ENCODE measurements around the gene PLAAT4. TPM values are rescaled to one million over a fixed set of nuclear protein-coding genes. Genes with fewer than 3 reads are reported as not detected.
A peak's percentile ranks its signal among the peaks of the same experiment; 100 is the strongest.

Gene PLAAT4, protein sequence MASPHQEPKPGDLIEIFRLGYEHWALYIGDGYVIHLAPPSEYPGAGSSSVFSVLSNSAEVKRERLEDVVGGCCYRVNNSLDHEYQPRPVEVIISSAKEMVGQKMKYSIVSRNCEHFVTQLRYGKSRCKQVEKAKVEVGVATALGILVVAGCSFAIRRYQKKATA
- 14.1 and 14.7 TPM in 2 replicates for total RNA-seq

DNA sequence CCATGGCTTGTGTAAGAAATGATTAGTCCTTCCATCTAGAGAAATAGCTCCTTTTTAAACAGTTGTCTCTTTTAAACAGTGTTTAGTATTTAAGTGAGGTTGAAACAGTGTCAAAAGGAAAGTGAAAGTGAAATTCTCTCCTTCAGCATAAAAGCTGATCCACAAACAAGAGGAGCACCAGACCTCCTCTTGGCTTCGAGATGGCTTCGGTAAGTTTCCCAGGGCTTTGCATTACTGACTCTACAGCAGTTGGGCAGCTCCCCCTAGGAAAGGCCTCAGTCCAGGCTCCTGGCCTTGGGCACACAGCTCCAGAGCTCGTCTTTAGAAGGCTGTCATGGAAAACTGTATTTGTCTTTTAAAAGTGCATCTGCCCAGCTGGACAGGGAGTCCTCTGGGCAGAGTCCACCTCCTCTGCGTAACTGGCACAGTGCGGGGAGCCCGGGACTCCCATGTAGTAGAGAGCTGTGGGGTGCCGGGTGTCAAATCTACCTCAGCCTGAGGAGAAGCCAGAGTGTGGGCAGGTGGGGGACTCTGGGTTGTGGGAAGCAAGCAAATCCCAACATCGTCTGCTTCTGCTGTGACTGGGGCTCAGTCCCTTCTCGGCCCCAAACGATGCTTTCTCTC lies at the start of gene PLAAT4:
TSS of gene PLAAT4 (plus strand) at position 140 of the 624 bp plus-strand sequence. CDS start at position 201, 61 bp downstream.
- DNase-seq (ENCODE audit: low read depth), result peak; percentile 31
- Histone ChIP-seq H3K4me3 (ENCODE audit: low read depth, low read length) (peak within 1 kb of the TSS; percentile 9), H3K27me3 (ENCODE audit: control insufficient read depth, insufficient read depth, low read length) (no peaks in the 10 kb centered on the region), H3K36me3 (ENCODE audit: control insufficient read depth, insufficient read depth, low read length) (peaks cover 2% of the 10 kb centered on the region)
- TF ChIP-seq, protein P1, sequence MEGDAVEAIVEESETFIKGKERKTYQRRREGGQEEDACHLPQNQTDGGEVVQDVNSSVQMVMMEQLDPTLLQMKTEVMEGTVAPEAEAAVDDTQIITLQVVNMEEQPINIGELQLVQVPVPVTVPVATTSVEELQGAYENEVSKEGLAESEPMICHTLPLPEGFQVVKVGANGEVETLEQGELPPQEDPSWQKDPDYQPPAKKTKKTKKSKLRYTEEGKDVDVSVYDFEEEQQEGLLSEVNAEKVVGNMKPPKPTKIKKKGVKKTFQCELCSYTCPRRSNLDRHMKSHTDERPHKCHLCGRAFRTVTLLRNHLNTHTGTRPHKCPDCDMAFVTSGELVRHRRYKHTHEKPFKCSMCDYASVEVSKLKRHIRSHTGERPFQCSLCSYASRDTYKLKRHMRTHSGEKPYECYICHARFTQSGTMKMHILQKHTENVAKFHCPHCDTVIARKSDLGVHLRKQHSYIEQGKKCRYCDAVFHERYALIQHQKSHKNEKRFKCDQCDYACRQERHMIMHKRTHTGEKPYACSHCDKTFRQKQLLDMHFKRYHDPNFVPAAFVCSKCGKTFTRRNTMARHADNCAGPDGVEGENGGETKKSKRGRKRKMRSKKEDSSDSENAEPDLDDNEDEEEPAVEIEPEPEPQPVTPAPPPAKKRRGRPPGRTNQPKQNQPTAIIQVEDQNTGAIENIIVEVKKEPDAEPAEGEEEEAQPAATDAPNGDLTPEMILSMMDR (IDR thresholded peaks at IDR 0.05; ENCODE audit: insufficient read depth, low read length, poor library complexity, severe bottlenecking), result no peak

DNA sequence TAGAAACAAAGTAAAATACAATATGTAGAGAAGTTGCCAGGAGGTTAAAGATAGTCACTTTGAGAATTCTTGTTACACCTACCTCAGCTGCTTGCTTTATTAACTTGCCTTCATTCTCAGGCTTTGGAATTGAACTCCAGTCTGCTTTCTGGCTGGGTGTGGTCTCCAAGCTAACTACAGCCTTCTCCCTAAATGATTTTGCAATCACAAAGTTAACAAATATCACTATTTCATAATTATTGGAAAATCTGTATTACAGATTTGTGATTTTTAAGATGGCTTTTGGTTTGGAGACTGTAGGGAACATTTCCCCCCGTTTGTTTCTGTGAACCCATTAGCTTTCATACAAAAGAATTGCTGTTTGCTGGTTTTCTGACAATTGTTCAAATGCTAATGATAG lies 47.8 kb upstream of the PLAAT4 start:
- DNase-seq (ENCODE audit: low read depth), result no peak
- H3K36me3 ChIP-seq (ENCODE audit: control insufficient read depth, insufficient read depth, low read length), result no peaks in the 10 kb centered on the region
- H3K27me3 ChIP-seq (ENCODE audit: control insufficient read depth, insufficient read depth, low read length), result no peaks in the 10 kb centered on the region
- TF ChIP-seq, protein P1 (IDR thresholded peaks at IDR 0.05; ENCODE audit: insufficient read depth, low read length, poor library complexity, severe bottlenecking), result no peak
- H3K4me3 ChIP-seq (ENCODE audit: low read depth, low read length), result no peak overlapping the region

DNA sequence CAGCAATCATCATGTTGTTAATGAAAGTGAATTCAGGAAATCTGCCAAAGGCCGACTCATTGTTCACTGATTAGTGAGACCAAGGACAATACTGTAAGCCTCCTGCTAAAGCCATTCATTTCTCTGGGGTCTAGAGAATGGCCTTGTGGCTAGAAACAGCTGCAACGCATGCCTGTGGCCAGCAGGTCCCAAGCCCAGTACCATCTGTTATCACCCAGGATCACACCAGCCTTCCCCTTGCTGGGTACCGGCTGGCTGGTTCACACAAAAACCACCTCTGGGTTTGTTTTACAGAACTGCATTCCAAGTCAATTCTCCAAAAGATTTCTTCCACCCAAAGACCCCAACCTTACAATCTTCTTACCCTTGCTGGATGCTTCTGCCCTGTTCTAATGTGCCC lies 46.7 kb upstream of the PLAAT4 start:
- Histone ChIP-seq H3K36me3 (ENCODE audit: control insufficient read depth, insufficient read depth, low read length) (no peaks in the 10 kb centered on the region), H3K4me3 (ENCODE audit: low read depth, low read length) (no peak overlapping the region), H3K27me3 (ENCODE audit: control insufficient read depth, insufficient read depth, low read length) (no peaks in the 10 kb centered on the region)
- TF ChIP-seq, protein P1 (IDR thresholded peaks at IDR 0.05; ENCODE audit: insufficient read depth, low read length, poor library complexity, severe bottlenecking), result no peak
- DNase-seq (ENCODE audit: low read depth), result peak; percentile 61

DNA sequence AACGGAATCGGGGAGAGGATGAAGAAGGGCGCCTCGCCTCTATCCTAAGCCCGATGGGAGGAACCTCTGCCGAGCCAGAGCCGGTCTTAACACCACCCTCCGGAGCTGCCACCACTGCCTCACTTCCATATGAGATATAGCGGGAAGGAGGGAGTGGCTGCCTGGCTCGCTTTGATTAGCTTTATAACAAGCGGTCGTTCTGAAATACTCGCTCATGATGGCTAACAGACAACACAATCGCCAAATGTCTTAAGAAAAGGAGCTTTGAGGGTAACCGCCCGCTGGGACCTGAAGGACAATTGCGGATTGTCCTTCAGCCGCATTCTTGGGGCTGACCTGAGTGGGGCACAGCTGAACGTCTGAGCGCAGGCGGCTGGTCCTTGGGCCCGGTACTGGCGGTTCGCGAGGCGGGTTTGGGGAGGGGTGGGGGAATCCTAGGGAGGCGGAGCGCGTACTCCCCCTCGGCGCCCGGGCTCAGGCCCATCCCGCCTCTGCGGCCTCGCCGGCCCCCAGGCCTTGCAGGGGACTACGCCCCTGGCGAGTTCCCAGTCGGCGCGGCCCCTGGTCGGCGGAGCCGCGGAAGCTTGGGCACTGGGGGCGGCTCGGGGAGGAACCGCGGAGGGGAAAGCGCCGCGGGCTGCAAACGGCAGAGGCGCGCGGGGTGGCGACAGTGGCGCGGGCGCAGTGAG lies 45.9 kb upstream of the PLAAT4 start, which contains the start of gene PLAAT5:
TSS of gene PLAAT5 (minus strand) at position 617 of the 689 bp plus-strand sequence. CDS start at position 484, 133 bp downstream.
- peak within 1 kb of the TSS; percentile 21 for H3K4me3 ChIP-seq (ENCODE audit: low read depth, low read length)
- TF ChIP-seq, protein P1 (IDR thresholded peaks at IDR 0.05; ENCODE audit: insufficient read depth, low read length, poor library complexity, severe bottlenecking), result no peak
- H3K36me3 ChIP-seq (ENCODE audit: control insufficient read depth, insufficient read depth, low read length), result no peaks in the 10 kb centered on the region
- DNase-seq (ENCODE audit: low read depth), result no peak
- no peaks in the 10 kb centered on the region for H3K27me3 ChIP-seq (ENCODE audit: control insufficient read depth, insufficient read depth, low read length)

DNA sequence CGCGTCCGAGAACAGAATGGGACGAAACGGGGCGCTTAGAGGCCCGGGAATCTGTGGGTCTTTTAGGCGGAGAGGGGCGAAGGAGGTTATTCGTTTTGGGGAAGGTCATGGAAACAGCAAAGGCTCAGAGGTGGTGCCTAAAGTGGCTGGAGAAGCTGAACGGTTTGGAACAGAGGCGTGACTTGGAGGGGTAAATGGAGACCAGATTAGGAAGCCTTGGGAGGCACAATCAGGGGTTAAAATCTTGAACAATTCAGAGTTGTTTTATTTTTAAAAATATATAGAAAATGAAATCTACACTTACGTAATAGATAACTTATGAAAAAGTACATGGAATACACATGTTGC lies 45.4 kb upstream of the PLAAT4 start:
- Histone ChIP-seq H3K36me3 (ENCODE audit: control insufficient read depth, insufficient read depth, low read length) (no peaks in the 10 kb centered on the region), H3K4me3 (ENCODE audit: low read depth, low read length) (peak overlapping the region; percentile 21), H3K27me3 (ENCODE audit: control insufficient read depth, insufficient read depth, low read length) (no peaks in the 10 kb centered on the region)
- TF ChIP-seq, protein P1 (IDR thresholded peaks at IDR 0.05; ENCODE audit: insufficient read depth, low read length, poor library complexity, severe bottlenecking), result no peak
- DNase-seq (ENCODE audit: low read depth), result no peak
